ENCODE data around the gene KSR2. TPM values are rescaled to one million over a fixed set of nuclear protein-coding genes. Genes with fewer than 3 reads are reported as not detected.

Gene KSR2
- total and polyA plus RNA-seq, 7 donors, result under 0.01 to 1.1 (median 0.41) TPM

GRCh38 chr12:117674313-117674712, 294.5 kb downstream of the KSR2 start:
- no peak overlapping the region for H3K27ac ChIP-seq
- no peaks in the 10 kb centered on the region for H3K9me3 ChIP-seq
- H3K4me3 ChIP-seq, result no peak overlapping the region
- 86 to 92% methylated on average over 3 of the region's 3 CpGs for WGBS, 2 donors
- intact Hi-C loops (cut with DNase I), result no loop called here
- H3K36me3 ChIP-seq, result no peaks in the 10 kb centered on the region
- H3K4me1 ChIP-seq, result no peaks in the 10 kb centered on the region
- no peak for TF ChIP-seq POLR2A (IDR thresholded peaks at IDR 0.05)
- no peak for TF ChIP-seq POLR2AphosphoS5 (IDR thresholded peaks at IDR 0.05)
- TF ChIP-seq, protein P1, sequence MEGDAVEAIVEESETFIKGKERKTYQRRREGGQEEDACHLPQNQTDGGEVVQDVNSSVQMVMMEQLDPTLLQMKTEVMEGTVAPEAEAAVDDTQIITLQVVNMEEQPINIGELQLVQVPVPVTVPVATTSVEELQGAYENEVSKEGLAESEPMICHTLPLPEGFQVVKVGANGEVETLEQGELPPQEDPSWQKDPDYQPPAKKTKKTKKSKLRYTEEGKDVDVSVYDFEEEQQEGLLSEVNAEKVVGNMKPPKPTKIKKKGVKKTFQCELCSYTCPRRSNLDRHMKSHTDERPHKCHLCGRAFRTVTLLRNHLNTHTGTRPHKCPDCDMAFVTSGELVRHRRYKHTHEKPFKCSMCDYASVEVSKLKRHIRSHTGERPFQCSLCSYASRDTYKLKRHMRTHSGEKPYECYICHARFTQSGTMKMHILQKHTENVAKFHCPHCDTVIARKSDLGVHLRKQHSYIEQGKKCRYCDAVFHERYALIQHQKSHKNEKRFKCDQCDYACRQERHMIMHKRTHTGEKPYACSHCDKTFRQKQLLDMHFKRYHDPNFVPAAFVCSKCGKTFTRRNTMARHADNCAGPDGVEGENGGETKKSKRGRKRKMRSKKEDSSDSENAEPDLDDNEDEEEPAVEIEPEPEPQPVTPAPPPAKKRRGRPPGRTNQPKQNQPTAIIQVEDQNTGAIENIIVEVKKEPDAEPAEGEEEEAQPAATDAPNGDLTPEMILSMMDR (IDR thresholded peaks at IDR 0.05), result no peak
- no peak for TF ChIP-seq EP300 (IDR thresholded peaks at IDR 0.05)
- no peaks in the 10 kb centered on the region for H3K27me3 ChIP-seq
- no peak for DNase-seq

DNA sequence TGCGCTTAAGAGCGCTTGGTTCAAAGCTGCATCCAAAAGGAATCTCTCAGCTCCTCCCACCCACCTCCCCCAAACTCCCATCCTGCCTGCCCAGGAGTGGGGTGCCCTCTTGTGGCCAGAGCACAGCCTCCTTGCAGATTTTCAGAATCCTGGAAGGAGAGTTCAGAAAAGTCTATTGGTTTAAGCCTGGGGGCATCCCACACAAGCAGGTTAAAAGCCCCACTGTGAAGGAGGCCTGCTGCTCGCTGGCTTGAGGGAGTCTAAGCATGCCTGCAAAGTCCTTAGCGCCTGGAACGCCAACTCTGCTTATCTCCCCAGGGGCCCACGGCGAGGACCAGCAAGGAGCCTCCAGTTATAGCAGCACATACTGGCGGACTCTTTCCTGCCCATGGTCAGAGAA, 297.1 kb downstream of the KSR2 start:
- H3K4me1 ChIP-seq, result no peaks in the 10 kb centered on the region
- WGBS, 2 donors, result 46 to 75% methylated on average over 8 of the region's 8 CpGs
- no peaks in the 10 kb centered on the region for H3K36me3 ChIP-seq
- H3K27ac ChIP-seq, result no peak overlapping the region
- DNase-seq, result no peak
- TF ChIP-seq, protein P1 (IDR thresholded peaks at IDR 0.05), result no peak
- no peak for TF ChIP-seq EP300 (IDR thresholded peaks at IDR 0.05)
- no peak for TF ChIP-seq POLR2A (IDR thresholded peaks at IDR 0.05)
- no peak for TF ChIP-seq POLR2AphosphoS5 (IDR thresholded peaks at IDR 0.05)
- intact Hi-C loops (cut with DNase I), result no loop called here
- H3K9me3 ChIP-seq, result no peaks in the 10 kb centered on the region
- peaks cover 0 to 4% (median 0%) of the 10 kb centered on the region in 3 donors for H3K27me3 ChIP-seq
- H3K4me3 ChIP-seq, result no peak overlapping the region

- TF ChIP-seq, protein P1 (IDR thresholded peaks at IDR 0.05), result no peak
- TF ChIP-seq EP300 (IDR thresholded peaks at IDR 0.05) (no peak), POLR2A (IDR thresholded peaks at IDR 0.05) (no peak), POLR2AphosphoS5 (IDR thresholded peaks at IDR 0.05) (no peak)
- 82 to 90% methylated on average over 5 of the region's 5 CpGs for WGBS, 2 donors
- H3K27me3 ChIP-seq, result peaks cover 0 to 4% (median 0%) of the 10 kb centered on the region in 3 donors
- H3K4me3 ChIP-seq, result no peak overlapping the region
- H3K36me3 ChIP-seq, result no peaks in the 10 kb centered on the region
- H3K27ac ChIP-seq, result no peak overlapping the region
- DNase-seq, result no peak
- intact Hi-C loops (cut with DNase I), result no loop called here
- no peaks in the 10 kb centered on the region for H3K9me3 ChIP-seq
- no peaks in the 10 kb centered on the region for H3K4me1 ChIP-seq
These were observed 304.6 kb downstream of the KSR2 start for GRCh38 chr12:117664169-117664568.

DNA sequence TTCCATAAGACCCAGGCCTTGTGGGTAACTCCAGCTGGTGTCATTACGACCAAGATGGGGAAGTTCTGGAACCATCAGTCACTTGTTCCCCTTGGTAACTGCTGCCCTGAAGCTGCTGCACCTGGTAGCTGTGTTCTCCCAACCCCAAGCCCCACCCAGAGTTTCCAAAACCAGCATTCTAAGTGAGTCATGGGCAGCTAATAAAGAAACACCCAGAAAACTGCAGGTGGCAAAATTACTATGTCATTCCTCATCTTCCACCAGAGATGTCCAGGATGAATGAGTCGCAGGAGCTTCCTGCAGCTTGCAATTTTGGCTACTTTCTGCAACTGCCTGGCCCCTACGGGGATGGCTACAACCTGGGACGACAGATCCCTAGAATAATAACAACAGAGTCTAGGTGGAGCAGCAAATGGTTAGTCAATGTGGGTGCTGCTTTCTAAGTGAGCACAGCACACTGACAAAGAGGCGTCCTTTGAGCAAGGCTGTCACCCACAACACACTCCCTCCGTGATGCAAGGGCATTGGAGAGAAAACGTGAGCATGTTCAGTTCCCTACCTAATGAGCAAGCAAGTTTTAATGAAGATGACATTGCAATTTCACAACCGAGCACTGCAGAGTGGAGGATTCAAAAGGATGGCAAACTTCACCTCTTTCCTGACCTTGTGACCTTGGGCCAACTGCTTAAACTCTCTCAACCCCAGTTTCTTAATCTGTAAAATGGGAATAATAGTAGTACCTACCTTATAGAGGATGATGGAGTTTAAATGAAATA, 306.0 kb downstream of the KSR2 start:
- no peak overlapping the region for H3K27ac ChIP-seq

More for the DNA sequence above, 306.0 kb downstream of the KSR2 start:
- TF ChIP-seq POLR2A (IDR thresholded peaks at IDR 0.05) (no peak), EP300 (IDR thresholded peaks at IDR 0.05) (no peak), POLR2AphosphoS5 (IDR thresholded peaks at IDR 0.05) (no peak)
- TF ChIP-seq, protein P1 (IDR thresholded peaks at IDR 0.05), result no peak
- Histone ChIP-seq H3K36me3 (no peaks in the 10 kb centered on the region), H3K4me3 (no peak overlapping the region), H3K4me1 (no peaks in the 10 kb centered on the region), H3K9me3 (no peaks in the 10 kb centered on the region), H3K27me3 (peaks cover 0 to 4% (median 0%) of the 10 kb centered on the region in 3 donors)
- 76 to 86% methylated on average over 8 of the region's 8 CpGs for WGBS, 2 donors
- DNase-seq, result no peak
- intact Hi-C loops (cut with DNase I), result no loop called here
